PC-9 (cell line): ENCODE measurements around the gene SYNDIG1. TPM values are rescaled to one million over a fixed set of nuclear protein-coding genes. Genes with fewer than 3 reads are reported as not detected.

Experiments used
- BruUV-seq: library from RNA; stranded (reverse); fragments of 400-500 nt; replicated peaks from 2 replicates; lab custom pipeline; 2021; lab: Mats Ljungman, UMichigan
- CTCF ChIA-PET: fragments of 300-600 bp; sonication (Branson Sonifier 250); formaldehyde crosslinking; loops from one replicate; lab custom pipeline; 2022; ENCODE audit warnings: antibody characterized with exemption; lab: Charles Lee
- POLR2A ChIA-PET: fragments of 300-600 bp; sonication (Branson Sonifier 250); formaldehyde crosslinking; loops from one replicate; lab custom pipeline; 2022; ENCODE audit warnings: antibody characterized with exemption; ENCODE audit not compliant: unreplicated experiment; lab: Charles Lee
- DNase-seq, 2 experiments: peaks; one replicate each; pipeline versions ENCODE4 v3.0.0 to v3.0.0-alpha.2; 2015 to 2022; ENCODE audit warnings: mixed read lengths in 1 of 2
- H2AFZ ChIP-seq: fragments of 200-600 bp; sonication (generic); 2 replicates; pipeline ENCODE4 v1.8.1; 2017; ENCODE audit warnings: antibody characterized with exemption
- H3F3A ChIP-seq: fragments of 200-600 bp; sonication (generic); 2 replicates; pipeline ENCODE4 v1.8.1; 2017; ENCODE audit warnings: antibody characterized with exemption, mild to moderate bottlenecking, low read depth; ENCODE audit not compliant: insufficient read depth
- H3K27ac ChIP-seq: fragments of 200-600 bp; sonication (generic); 2 replicates; pipeline ENCODE4 v1.6.1; 2016; ENCODE audit warnings: mixed run types
- H3K27me3 ChIP-seq: fragments of 200-600 bp; sonication (generic); 2 replicates; pipeline ENCODE4 v1.6.1; 2016; ENCODE audit warnings: low read depth, mixed run types; ENCODE audit not compliant: insufficient read depth
- H3K36me3 ChIP-seq: fragments of 200-600 bp; sonication (generic); 2 replicates; pipeline ENCODE4 v1.6.1; 2016; ENCODE audit warnings: low read depth, mixed run types
- H3K4me1 ChIP-seq: fragments of 200-600 bp; sonication (generic); replicated peaks from 2 replicates; pipeline ENCODE4 v1.6.1; 2016; ENCODE audit warnings: mixed run types; ENCODE audit not compliant: insufficient read depth
- H3K4me2 ChIP-seq: fragments of 200-600 bp; sonication (generic); 2 replicates; pipeline ENCODE4 v1.6.1; 2017; ENCODE audit warnings: mixed run types
- H3K4me3 ChIP-seq: fragments of 200-600 bp; sonication (generic); 2 replicates; pipeline ENCODE4 v1.6.1; 2016; ENCODE audit warnings: mixed run types
- H3K79me2 ChIP-seq: fragments of 200-600 bp; sonication (generic); 2 replicates; pipeline ENCODE4 v1.6.1; 2017; ENCODE audit warnings: low read depth, mixed run types
- H3K9me2 ChIP-seq: fragments of 200-600 bp; sonication (generic); 2 replicates; pipeline ENCODE4 v1.8.1; 2017; ENCODE audit warnings: mild to moderate bottlenecking; ENCODE audit not compliant: insufficient read depth
- H3K9me3 ChIP-seq: fragments of 200-600 bp; sonication (generic); 2 replicates; pipeline ENCODE4 v1.8.1; 2016; ENCODE audit warnings: low read depth; ENCODE audit not compliant: insufficient read depth
- H4K20me1 ChIP-seq: fragments of 200-600 bp; sonication (generic); 2 replicates; pipeline ENCODE4 v1.8.1; 2017; ENCODE audit not compliant: insufficient read depth
- CTCF ChIP-seq: fragments of 200-600 bp; sonication (generic); conservative IDR thresholded peaks from 2 replicates; pipeline ENCODE4 v1.6.1; 2017; ENCODE audit warnings: mixed run types, antibody characterized with exemption, mild to moderate bottlenecking, moderate library complexity
- EZH2 ChIP-seq: fragments of 200-600 bp; sonication (generic); IDR thresholded peaks from 2 replicates; pipeline ENCODE4 v1.8.0; 2017; ENCODE audit warnings: antibody characterized with exemption, low read depth
- intact Hi-C: fragments of 100-400 bp; cut with micrococcal nuclease; formaldehyde crosslinking; loops from one replicate; pipeline ENCODE4 v1.10.0; 2022; ENCODE audit not compliant: unreplicated experiment
- total RNA-seq: library from RNA; stranded (reverse); gene quantifications from 2 replicates; pipeline ENCODE4 v1.2.3, GENCODE V29; 2021

The SYNDIG1 gene
- total RNA-seq, 1 experiment from 2014 or later, result 0.17 TPM

DNA sequence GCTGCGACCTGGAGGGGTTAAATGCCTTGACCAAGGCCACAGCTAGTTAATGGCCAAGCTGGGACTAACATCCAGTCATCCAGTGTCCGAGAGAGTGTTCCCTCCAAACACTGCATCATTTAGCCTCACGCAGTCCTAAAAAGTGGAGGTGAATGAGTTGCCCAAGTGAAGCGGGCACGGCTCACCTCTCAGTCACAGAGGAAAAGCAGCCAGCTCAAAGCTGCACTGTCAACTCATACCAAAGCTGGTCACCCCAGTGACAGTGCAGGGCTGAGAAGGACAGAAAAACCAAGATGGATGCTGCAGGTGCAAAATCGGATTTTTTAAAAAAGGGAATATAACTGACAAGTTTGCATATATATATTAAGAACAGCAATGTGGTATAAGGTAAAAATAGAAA lies 168.5 kb downstream of the SYNDIG1 start:
- no peak overlapping the region for H3K27ac ChIP-seq
- H3K9me2 ChIP-seq, result no peaks in the 10 kb centered on the region
- TF ChIP-seq CTCF, result no peak
- TF ChIP-seq EZH2, result no peak
- no peaks in the 10 kb centered on the region for H3K27me3 ChIP-seq
- H3K79me2 ChIP-seq, result no peaks in the 10 kb centered on the region
- no peak overlapping the region for H3K4me2 ChIP-seq
- intact Hi-C loops, result no loop called here
- H3K36me3 ChIP-seq, result no peaks in the 10 kb centered on the region
- no peaks in the 10 kb centered on the region for H3K9me3 ChIP-seq
- H3K4me3 ChIP-seq, result no peak overlapping the region
- H3F3A ChIP-seq, result peaks cover 8% of the 10 kb centered on the region; the same call in 1 of the 2 replicates
- ChIA-PET POLR2A (no interaction called here), CTCF (no interaction called here)
- peaks cover 20% of the 10 kb centered on the region for H3K4me1 ChIP-seq
- no peaks in the 10 kb centered on the region for H4K20me1 ChIP-seq
- H2AFZ ChIP-seq, result no peak overlapping the region
- DNase-seq, result no peak
- BruUV-seq, result no TSS peak

DNA sequence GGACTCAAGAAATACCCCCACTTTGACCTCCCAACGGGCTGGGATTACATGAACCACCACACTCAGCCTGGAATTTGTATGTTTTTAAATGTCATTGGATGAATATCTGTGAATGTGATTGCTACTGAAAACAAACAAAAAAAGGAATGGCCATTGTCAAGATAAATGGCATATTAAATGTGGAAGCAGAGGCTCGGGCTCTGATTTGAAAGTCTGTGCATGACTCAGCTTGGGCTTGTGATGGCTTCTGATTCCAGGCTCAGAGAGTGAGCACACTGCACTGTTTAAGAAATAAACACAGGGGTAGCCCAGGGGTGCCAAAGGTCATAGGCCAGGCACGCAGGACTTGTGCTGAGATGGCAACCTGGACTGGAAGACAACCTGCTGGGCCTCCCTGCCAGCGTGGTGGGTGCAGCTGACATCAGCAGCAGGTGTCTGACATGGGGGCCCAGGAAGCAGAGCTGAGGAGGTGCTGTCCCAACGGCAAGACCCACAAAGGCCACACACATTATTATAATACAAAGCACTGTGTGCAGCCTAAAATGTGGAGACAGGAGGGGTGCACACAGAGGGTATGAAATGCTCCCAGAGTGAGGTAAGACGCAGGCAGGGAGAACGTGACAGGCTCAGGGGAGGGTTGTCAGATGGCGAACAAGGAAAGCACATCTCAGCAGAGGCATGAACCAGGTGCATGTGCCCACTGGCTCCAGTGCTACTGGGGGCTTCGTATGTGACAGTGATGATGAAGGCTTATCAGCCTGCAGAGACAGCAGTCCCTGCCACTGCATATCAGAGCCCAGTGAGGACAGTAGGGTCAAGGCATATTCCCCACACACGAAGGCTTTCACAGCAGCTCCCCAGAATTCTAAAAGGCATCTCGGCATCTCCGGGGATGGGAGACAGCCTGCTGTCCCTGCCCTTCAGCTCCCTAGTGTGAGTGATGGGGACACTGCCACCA lies 169.4 kb downstream of the SYNDIG1 start:
- no TSS peak for BruUV-seq

GRCh38 chr20:24640276-24640675 lies 170.8 kb downstream of the SYNDIG1 start:
- no peaks in the 10 kb centered on the region for H3K27me3 ChIP-seq
- H3K4me3 ChIP-seq, result no peak overlapping the region
- H3K79me2 ChIP-seq, result no peaks in the 10 kb centered on the region
- no peak for DNase-seq
- H3K9me2 ChIP-seq, result no peaks in the 10 kb centered on the region
- BruUV-seq, result no TSS peak
- no peaks in the 10 kb centered on the region for H3K9me3 ChIP-seq
- H3K4me2 ChIP-seq, result no peak overlapping the region
- H3K4me1 ChIP-seq, result peaks cover 3% of the 10 kb centered on the region
- no peak for TF ChIP-seq CTCF
- CTCF ChIA-PET, result no interaction called here
- no peak overlapping the region for H3K27ac ChIP-seq
- no peaks in the 10 kb centered on the region for H3K36me3 ChIP-seq
- intact Hi-C loops, result no loop called here
- H2AFZ ChIP-seq, result no peak overlapping the region
- H3F3A ChIP-seq, result peaks cover 3% of the 10 kb centered on the region; the same call in 1 of the 2 replicates
- POLR2A ChIA-PET, result no interaction called here
- H4K20me1 ChIP-seq, result no peaks in the 10 kb centered on the region

More for the DNA sequence above, 169.4 kb downstream of the SYNDIG1 start:
- ChIA-PET POLR2A (no interaction called here), CTCF (no interaction called here)
- Histone ChIP-seq H3F3A (peaks cover 8% of the 10 kb centered on the region; the same call in 1 of the 2 replicates), H3K9me3 (no peaks in the 10 kb centered on the region), H3K36me3 (no peaks in the 10 kb centered on the region), H3K4me3 (no peak overlapping the region), H3K27ac (no peak overlapping the region), H3K4me1 (peaks cover 17% of the 10 kb centered on the region), H4K20me1 (no peaks in the 10 kb centered on the region), H2AFZ (no peak overlapping the region), H3K9me2 (no peaks in the 10 kb centered on the region), H3K79me2 (no peaks in the 10 kb centered on the region), H3K27me3 (no peaks in the 10 kb centered on the region), H3K4me2 (no peak overlapping the region)
- TF ChIP-seq CTCF, result no peak
- no peak for TF ChIP-seq EZH2
- DNase-seq, result no peak
- intact Hi-C loops, result no loop called here
